ENCODE measurements around the gene TMEM38B. TPM values are rescaled to one million over a fixed set of nuclear protein-coding genes. Genes with fewer than 3 reads are reported as not detected.
A peak's percentile ranks its signal among the peaks of the same experiment; 100 is the strongest.

TMEM38B gene
- 16.0 and 25.3 TPM in 2 replicates for total RNA-seq (2014; rRNA removed; shearing (Covaris generic))

GRCh38 chr9:105694190-105694847, at the start of gene TMEM38B:
Gene TMEM38B, plus strand, starts transcription at chr9:105694541. Its CDS starts 120 bp downstream, at chr9:105694661.
- DNase-seq (ENCODE audit: low read depth): peak; percentile 73

- no peak for DNase-seq (ENCODE audit: low read depth)
Measured at GRCh38 chr9:105646879-105647594, 47.3 kb upstream of the TMEM38B start.

- peak; percentile 39 for DNase-seq (ENCODE audit: low read depth)
Measured at GRCh38 chr9:105647595-105648349, 46.6 kb upstream of the TMEM38B start.

- DNase-seq (ENCODE audit: low read depth): no peak
Measured at GRCh38 chr9:105651806-105652205, 42.5 kb upstream of the TMEM38B start.

GRCh38 chr9:105656131-105656921, 38.0 kb upstream of the TMEM38B start:
- DNase-seq (ENCODE audit: low read depth): peak; percentile 11

GRCh38 chr9:105658351-105658750, 36.0 kb upstream of the TMEM38B start:
- DNase-seq (ENCODE audit: low read depth): no peak

GRCh38 chr9:105661011-105661410, 33.3 kb upstream of the TMEM38B start:
- DNase-seq (ENCODE audit: low read depth): no peak

- DNase-seq (ENCODE audit: low read depth): no peak
Measured at GRCh38 chr9:105662184-105663104, 31.9 kb upstream of the TMEM38B start, which contains the start of gene TAL2. Gene TAL2, plus strand, starts transcription at chr9:105662457. Its CDS starts 40 bp downstream, at chr9:105662497.

- DNase-seq (ENCODE audit: low read depth): no peak
Measured at GRCh38 chr9:105663914-105664313, 30.4 kb upstream of the TMEM38B start.

GRCh38 chr9:105667867-105668266, 26.5 kb upstream of the TMEM38B start:
- DNase-seq (ENCODE audit: low read depth): no peak

GRCh38 chr9:105670315-105670714, 24.0 kb upstream of the TMEM38B start:
- no peak for DNase-seq (ENCODE audit: low read depth)

- DNase-seq (ENCODE audit: low read depth): no peak
Measured at GRCh38 chr9:105670775-105671174, 23.6 kb upstream of the TMEM38B start.

GRCh38 chr9:105672711-105673234, 21.6 kb upstream of the TMEM38B start:
- no peak for DNase-seq (ENCODE audit: low read depth)

- DNase-seq (ENCODE audit: low read depth): no peak
Measured at GRCh38 chr9:105673850-105674387, 20.4 kb upstream of the TMEM38B start.

- no peak for DNase-seq (ENCODE audit: low read depth)
Measured at GRCh38 chr9:105676351-105676923, 17.9 kb upstream of the TMEM38B start.

GRCh38 chr9:105678163-105678562, 16.2 kb upstream of the TMEM38B start:
- no peak for DNase-seq (ENCODE audit: low read depth)

GRCh38 chr9:105678781-105679180, 15.6 kb upstream of the TMEM38B start:
- DNase-seq (ENCODE audit: low read depth): no peak

GRCh38 chr9:105679257-105680022, 14.9 kb upstream of the TMEM38B start:
- no peak for DNase-seq (ENCODE audit: low read depth)

- DNase-seq (ENCODE audit: low read depth): no peak
Measured at GRCh38 chr9:105681313-105681712, 13.0 kb upstream of the TMEM38B start.

Data from M059J (cell line).